Loucy (cell line): ENCODE data around the gene MYADML2.

Experiments used
- EZH2phosphoT487 ChIP-seq: fragments of 200-600 bp; IDR thresholded peaks from 2 replicates; pipeline ENCODE4 v1.6.1; 2018; ENCODE audit warnings: antibody characterized with exemption, mild to moderate bottlenecking, moderate library complexity, borderline replicate concordance
- TF ChIP-seq, protein P1 (sequence below): fragments of 200-600 bp; sonication (generic); conservative IDR thresholded peaks from 2 replicates; pipeline ENCODE4 v1.5.1; 2014; ENCODE audit warnings: mild to moderate bottlenecking, antibody characterized with exemption, low read length

GRCh38 chr17:81983639-81984373 is 36.8 kb upstream of the MYADML2 start:
- TF ChIP-seq, protein P1, sequence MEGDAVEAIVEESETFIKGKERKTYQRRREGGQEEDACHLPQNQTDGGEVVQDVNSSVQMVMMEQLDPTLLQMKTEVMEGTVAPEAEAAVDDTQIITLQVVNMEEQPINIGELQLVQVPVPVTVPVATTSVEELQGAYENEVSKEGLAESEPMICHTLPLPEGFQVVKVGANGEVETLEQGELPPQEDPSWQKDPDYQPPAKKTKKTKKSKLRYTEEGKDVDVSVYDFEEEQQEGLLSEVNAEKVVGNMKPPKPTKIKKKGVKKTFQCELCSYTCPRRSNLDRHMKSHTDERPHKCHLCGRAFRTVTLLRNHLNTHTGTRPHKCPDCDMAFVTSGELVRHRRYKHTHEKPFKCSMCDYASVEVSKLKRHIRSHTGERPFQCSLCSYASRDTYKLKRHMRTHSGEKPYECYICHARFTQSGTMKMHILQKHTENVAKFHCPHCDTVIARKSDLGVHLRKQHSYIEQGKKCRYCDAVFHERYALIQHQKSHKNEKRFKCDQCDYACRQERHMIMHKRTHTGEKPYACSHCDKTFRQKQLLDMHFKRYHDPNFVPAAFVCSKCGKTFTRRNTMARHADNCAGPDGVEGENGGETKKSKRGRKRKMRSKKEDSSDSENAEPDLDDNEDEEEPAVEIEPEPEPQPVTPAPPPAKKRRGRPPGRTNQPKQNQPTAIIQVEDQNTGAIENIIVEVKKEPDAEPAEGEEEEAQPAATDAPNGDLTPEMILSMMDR, result no peak
- TF ChIP-seq EZH2phosphoT487, result no peak
